Measurements from ENCODE around the gene SCARB1. TPM values are rescaled to one million over a fixed set of nuclear protein-coding genes. Genes with fewer than 3 reads are reported as not detected.

SCARB1 gene
- total and polyA plus RNA-seq, 9 of the 15 experiments (the other 6 are each of a cell fraction or from before 2014, with no cell fraction given) = 0.56 to 157 (median 52.8) TPM

- TF ChIP-seq PML (IDR thresholded peaks at IDR 0.05; ENCODE audit: low read length) = peak; percentile 84
- TF ChIP-seq ZNF830 (CRISPR knock-in tag; IDR thresholded peaks at IDR 0.05) = peak; percentile 72; the same call in 1 of the 2 replicates
- TF ChIP-seq STAG1 (CRISPR knock-in tag; IDR thresholded peaks at IDR 0.05; ENCODE audit: borderline replicate concordance) = 0 out of 2 replicates have a peak, but pooled peaks have one; percentile 32
- TF ChIP-seq RBM22 (IDR thresholded peaks at IDR 0.05; ENCODE audit: low read depth, low read length, poor library complexity, severe bottlenecking) = peak; percentile 48
- TF ChIP-seq FOXJ2 (tag; IDR thresholded peaks at IDR 0.05) = no peak
- TF ChIP-seq ERF (CRISPR knock-in tag; IDR thresholded peaks at IDR 0.05) = peak; percentile 96
- TF ChIP-seq ZNF561 (CRISPR knock-in tag; conservative IDR thresholded peaks at IDR 0.05) = peak; percentile 34; the same call in 1 of the 2 replicates
- TF ChIP-seq AFF4 (CRISPR knock-in tag; IDR thresholded peaks at IDR 0.05) = peak; percentile 87; the same call in 1 of the 2 replicates
- peak; percentile 95 for TF ChIP-seq ZNF253 (CRISPR knock-in tag; conservative IDR thresholded peaks at IDR 0.05)
- TF ChIP-seq ZNF41 (CRISPR knock-in tag; conservative IDR thresholded peaks at IDR 0.05) = peak; percentile 80; the same call in 1 of the 2 replicates
- TF ChIP-seq THRAP3 (IDR thresholded peaks at IDR 0.05; ENCODE audit: borderline replicate concordance) = peak; percentile 70
- TF ChIP-seq ZSCAN32 (CRISPR knock-in tag; IDR thresholded peaks at IDR 0.05) = peak; percentile 74
- 0 out of 2 replicates have a peak, but pooled peaks have one; percentile 54 for TF ChIP-seq PREB (CRISPR knock-in tag; IDR thresholded peaks at IDR 0.05)
- TF ChIP-seq KAT2B (IDR thresholded peaks at IDR 0.05; ENCODE audit: low read depth, low read length) = no peak
- TF ChIP-seq TOE1 (IDR thresholded peaks at IDR 0.05; ENCODE audit: borderline replicate concordance) = 0 out of 2 replicates have a peak, but pooled peaks have one; percentile 18
- TF ChIP-seq TOE1 (CRISPR knock-in tag; IDR thresholded peaks at IDR 0.05; ENCODE audit: borderline replicate concordance, low read depth) = no peak
- TF ChIP-seq ZNF518B (CRISPR knock-in tag; IDR thresholded peaks at IDR 0.05) = peak; percentile 29; the same call in 1 of the 2 replicates
- TF ChIP-seq KDM2B (CRISPR knock-in tag; IDR thresholded peaks at IDR 0.05) = no peak
- peak; percentile 84; the same call in 1 of the 2 replicates for TF ChIP-seq NFATC3 (IDR thresholded peaks at IDR 0.05)
These were observed 47.2 kb upstream of the SCARB1 start (continued) for GRCh38 chr12:124910561-124911478.
